Colonic mucosa (tissue), 4 donors: ENCODE data around the gene MTHFD1. TPM values are rescaled to one million over a fixed set of nuclear protein-coding genes. Genes with fewer than 3 reads are reported as not detected.
A peak's percentile ranks its signal among the peaks of the same experiment; 100 is the strongest.

ENCODE experiments used
- DNase-seq: peaks from one replicate; pipeline ENCODE4 v3.0.0-alpha.2; 2020
- H3K27ac ChIP-seq: fragments of 200-600 bp; one replicate; pipeline ENCODE4 v1.8.0; 2021
- H3K27me3 ChIP-seq: fragments of 200-600 bp; one replicate; pipeline ENCODE4 v1.8.0; 2021
- H3K36me3 ChIP-seq: fragments of 200-600 bp; one replicate; pipeline ENCODE4 v1.8.0; 2021
- H3K4me1 ChIP-seq: fragments of 200-600 bp; one replicate; pipeline ENCODE4 v1.8.0; 2021; ENCODE audit warnings: mild to moderate bottlenecking
- H3K4me3 ChIP-seq: fragments of 200-600 bp; one replicate; pipeline ENCODE4 v1.8.0; 2021
- H3K9ac ChIP-seq, 2 donors: one replicate each; pipeline ENCODE4 v1.7.0; 2013; ENCODE audit warnings: control low read depth in 2 of 2, low read depth in 2 of 2, low read length in 2 of 2
- H3K9me3 ChIP-seq: fragments of 200-600 bp; one replicate; pipeline ENCODE4 v1.8.0; 2021
- CTCF ChIP-seq: fragments of 200-600 bp; IDR thresholded peaks from one replicate; pipeline ENCODE4 v1.8.0; 2022; ENCODE audit warnings: antibody characterized with exemption, mild to moderate bottlenecking
- intact Hi-C: fragments of 100-400 bp; cut with DNase I; formaldehyde crosslinking; loops from one replicate; pipeline ENCODE4 v1.14.1; 2022
- total RNA-seq, 2 donors: library from RNA; stranded (reverse); fragmentation: NEBNext Ultra II Directional in 1 of 2; extraction: Animal tissue kit (Norgen Biotek cat#: 25700) in 1 of 2; gene quantifications; one replicate each; pipeline ENCODE4 v1.2.1, GENCODE V29; 2021
- donor health status: healthy.
- donor health status: DM: no; HTN: no; CAD: no.
- donor health status: DM: no; HTN: no; CAD: no.

The MTHFD1 gene
- total RNA-seq, 2 donors from 2014 or later: 38.1 to 123 TPM

- intact Hi-C loops: no loop called here
- H3K9me3 ChIP-seq: no peaks in the 10 kb centered on the region
- H3K27me3 ChIP-seq: no peaks in the 10 kb centered on the region
- H3K4me3 ChIP-seq: no peak overlapping the region
- H3K9ac ChIP-seq: no peak overlapping the region
- no peak overlapping the region for H3K27ac ChIP-seq
- TF ChIP-seq CTCF: no peak
- no peaks in the 10 kb centered on the region for H3K4me1 ChIP-seq
- DNase-seq: no peak
- no peaks in the 10 kb centered on the region for H3K36me3 ChIP-seq
Observed at GRCh38 chr14:64439141-64439540, 51.0 kb downstream of the MTHFD1 start.

GRCh38 chr14:64440494-64440893, 52.3 kb downstream of the MTHFD1 start:
- no peaks in the 10 kb centered on the region for H3K9me3 ChIP-seq
- no peak overlapping the region for H3K9ac ChIP-seq
- intact Hi-C loops: no loop called here
- no peaks in the 10 kb centered on the region for H3K4me1 ChIP-seq
- H3K27ac ChIP-seq: no peak overlapping the region
- H3K27me3 ChIP-seq: no peaks in the 10 kb centered on the region
- TF ChIP-seq CTCF: no peak
- H3K4me3 ChIP-seq: no peak overlapping the region
- H3K36me3 ChIP-seq: no peaks in the 10 kb centered on the region
- DNase-seq: no peak

- no peak for DNase-seq
- Histone ChIP-seq H3K27ac (no peak overlapping the region), H3K4me3 (no peak overlapping the region), H3K9me3 (no peaks in the 10 kb centered on the region), H3K27me3 (no peaks in the 10 kb centered on the region), H3K36me3 (no peaks in the 10 kb centered on the region), H3K9ac (no peak overlapping the region), H3K4me1 (no peaks in the 10 kb centered on the region)
- TF ChIP-seq CTCF: no peak
- intact Hi-C loops: no loop called here
Observed at GRCh38 chr14:64442300-64442988, 54.3 kb downstream of the MTHFD1 start.

GRCh38 chr14:64444140-64444539, 56.0 kb downstream of the MTHFD1 start:
- DNase-seq: no peak
- intact Hi-C loops: no loop called here
- no peak for TF ChIP-seq CTCF
- Histone ChIP-seq H3K9ac (no peak overlapping the region), H3K36me3 (no peaks in the 10 kb centered on the region), H3K27ac (no peak overlapping the region), H3K9me3 (no peaks in the 10 kb centered on the region), H3K27me3 (no peaks in the 10 kb centered on the region), H3K4me3 (no peak overlapping the region), H3K4me1 (no peaks in the 10 kb centered on the region)

GRCh38 chr14:64444984-64445845, 57.1 kb downstream of the MTHFD1 start:
- H3K9ac ChIP-seq: no peak overlapping the region
- no peaks in the 10 kb centered on the region for H3K9me3 ChIP-seq
- H3K27me3 ChIP-seq: no peaks in the 10 kb centered on the region
- intact Hi-C loops: no loop called here
- H3K4me1 ChIP-seq: no peaks in the 10 kb centered on the region
- TF ChIP-seq CTCF: no peak
- H3K27ac ChIP-seq: peak overlapping the region; percentile 34
- DNase-seq: no peak
- H3K36me3 ChIP-seq: no peaks in the 10 kb centered on the region
- no peak overlapping the region for H3K4me3 ChIP-seq
